Measurements from ENCODE around the gene WDR82. TPM values are rescaled to one million over a fixed set of nuclear protein-coding genes. Genes with fewer than 3 reads are reported as not detected.
A peak's percentile ranks its signal among the peaks of the same experiment; 100 is the strongest.
"Not testable (repeated sequence)": the region's sequence is repeated elsewhere in the genome, so short reads cannot be mapped to it uniquely, and the experiment has no call there.

Gene WDR82
- total and polyA plus RNA-seq, 2 donors (not counting 1 experiment from before 2014, with no cell fraction given), result 71.2 to 77.7 TPM

GRCh38 chr3:52279596-52279995, 1.1 kb upstream of the WDR82 start:
- no peak overlapping the region for H3K9ac ChIP-seq (ENCODE audit: insufficient read depth, low read length)
- H3K9me3 ChIP-seq (ENCODE audit: control insufficient read depth, insufficient read depth, low read depth, low read length), result no peaks in the 10 kb centered on the region
- TF ChIP-seq CTCF (conservative IDR thresholded peaks at IDR 0.05 in 1 of 2, IDR thresholded peaks at IDR 0.05 in 1 of 2; ENCODE audit: low read depth in 1 of 2, low read length in 2 of 2) (no peak), EZH2 (IDR thresholded peaks at IDR 0.05; ENCODE audit: low read length, missing control alignments) (no peak)
- H3K36me3 ChIP-seq (ENCODE audit: control insufficient read depth, insufficient read depth, low read length), result no peaks in the 10 kb centered on the region
- H3K4me3 ChIP-seq (replicated peaks in 1 of 4; ENCODE audit: control extremely low read depth in 1 of 4, insufficient read depth in 1 of 4, low read depth in 3 of 4, low read length in 4 of 4), result peak overlapping the region; percentile 61 to 96 (median 83)
- no peaks in the 10 kb centered on the region for H3K27me3 ChIP-seq (ENCODE audit: control insufficient read depth, insufficient read depth, low read length)
- H3K4me1 ChIP-seq (ENCODE audit: control insufficient read depth, extremely low read depth, insufficient read depth, low read length), result peaks cover 5% of the 10 kb centered on the region
- peak overlapping the region; percentile 72 for H3K4me2 ChIP-seq (ENCODE audit: extremely low read depth, insufficient read depth, low read length)
- DNase-seq (ENCODE audit: low read depth in 2 of 2), result no peak
- no peak overlapping the region for H2AFZ ChIP-seq (ENCODE audit: low read length)
- H4K20me1 ChIP-seq (ENCODE audit: control insufficient read depth, extremely low read depth, insufficient read depth, low read length), result peaks cover 3% of the 10 kb centered on the region
- H3K27ac ChIP-seq (ENCODE audit: insufficient read depth, low read length), result peak overlapping the region; percentile 74
- H3K79me2 ChIP-seq (ENCODE audit: control insufficient read depth, insufficient read depth, low read length), result peaks cover 35% of the 10 kb centered on the region

GRCh38 chr3:52277972-52278509, 408 bp downstream of the WDR82 start:
- no peak for TF ChIP-seq EZH2 (IDR thresholded peaks at IDR 0.05; ENCODE audit: low read length, missing control alignments)
- TF ChIP-seq CTCF (conservative IDR thresholded peaks at IDR 0.05 in 1 of 2, IDR thresholded peaks at IDR 0.05 in 1 of 2; ENCODE audit: low read depth in 1 of 2, low read length in 2 of 2), result peak; percentile 36 to 40
- H3K27ac ChIP-seq (ENCODE audit: insufficient read depth, low read length), result peak overlapping the region; percentile 94
- peaks cover 51% of the 10 kb centered on the region for H3K79me2 ChIP-seq (ENCODE audit: control insufficient read depth, insufficient read depth, low read length)
- peak overlapping the region; percentile 97 for H3K4me2 ChIP-seq (ENCODE audit: extremely low read depth, insufficient read depth, low read length)
- no peaks in the 10 kb centered on the region for H3K9me3 ChIP-seq (ENCODE audit: control insufficient read depth, insufficient read depth, low read depth, low read length)
- H3K4me1 ChIP-seq (ENCODE audit: control insufficient read depth, extremely low read depth, insufficient read depth, low read length), result peaks cover 5% of the 10 kb centered on the region
- peak overlapping the region; percentile 99 for H3K9ac ChIP-seq (ENCODE audit: insufficient read depth, low read length)
- peak overlapping the region; percentile 90 to 96 (median 92) for H3K4me3 ChIP-seq (replicated peaks in 1 of 4; ENCODE audit: control extremely low read depth in 1 of 4, insufficient read depth in 1 of 4, low read depth in 3 of 4, low read length in 4 of 4)
- peak overlapping the region; percentile 88 for H2AFZ ChIP-seq (ENCODE audit: low read length)
- DNase-seq (ENCODE audit: low read depth in 2 of 2), result peak; percentile 44
- no peaks in the 10 kb centered on the region for H3K36me3 ChIP-seq (ENCODE audit: control insufficient read depth, insufficient read depth, low read length)
- H3K27me3 ChIP-seq (ENCODE audit: control insufficient read depth, insufficient read depth, low read length), result no peaks in the 10 kb centered on the region
- H4K20me1 ChIP-seq (ENCODE audit: control insufficient read depth, extremely low read depth, insufficient read depth, low read length), result peaks cover 3% of the 10 kb centered on the region

- Histone ChIP-seq H3K79me2 (ENCODE audit: control insufficient read depth, insufficient read depth, low read length) (peaks cover 58% of the 10 kb centered on the region), H3K9ac (ENCODE audit: insufficient read depth, low read length) (peak overlapping the region; percentile 99), H3K27ac (ENCODE audit: insufficient read depth, low read length) (peak overlapping the region; percentile 94), H3K27me3 (ENCODE audit: control insufficient read depth, insufficient read depth, low read length) (no peaks in the 10 kb centered on the region), H4K20me1 (ENCODE audit: control insufficient read depth, extremely low read depth, insufficient read depth, low read length) (peaks cover 3% of the 10 kb centered on the region), H3K4me1 (ENCODE audit: control insufficient read depth, extremely low read depth, insufficient read depth, low read length) (peaks cover 5% of the 10 kb centered on the region), H3K9me3 (ENCODE audit: control insufficient read depth, insufficient read depth, low read depth, low read length) (no peaks in the 10 kb centered on the region), H2AFZ (ENCODE audit: low read length) (no peak overlapping the region), H3K36me3 (ENCODE audit: control insufficient read depth, insufficient read depth, low read length) (no peaks in the 10 kb centered on the region), H3K4me3 (replicated peaks in 1 of 4; ENCODE audit: control extremely low read depth in 1 of 4, insufficient read depth in 1 of 4, low read depth in 3 of 4, low read length in 4 of 4) (peak overlapping the region; percentile 90 to 96 (median 92)), H3K4me2 (ENCODE audit: extremely low read depth, insufficient read depth, low read length) (peak overlapping the region; percentile 97)
- TF ChIP-seq CTCF (conservative IDR thresholded peaks at IDR 0.05 in 1 of 2, IDR thresholded peaks at IDR 0.05 in 1 of 2; ENCODE audit: low read depth in 1 of 2, low read length in 2 of 2), result no peak
- TF ChIP-seq EZH2 (IDR thresholded peaks at IDR 0.05; ENCODE audit: low read length, missing control alignments), result no peak
- DNase-seq (ENCODE audit: low read depth in 2 of 2), result peak; percentile 61 to 68
These were observed 1.1 kb downstream of the WDR82 start for GRCh38 chr3:52277071-52277964.

- H3K4me1 ChIP-seq (ENCODE audit: control insufficient read depth, extremely low read depth, insufficient read depth, low read length); H3K9ac ChIP-seq (ENCODE audit: insufficient read depth, low read length); H3K27ac ChIP-seq (ENCODE audit: insufficient read depth, low read length); H2AFZ ChIP-seq (ENCODE audit: low read length); H3K36me3 ChIP-seq (ENCODE audit: control insufficient read depth, insufficient read depth, low read length); DNase-seq (ENCODE audit: low read depth in 2 of 2); H3K27me3 ChIP-seq (ENCODE audit: control insufficient read depth, insufficient read depth, low read length); H3K4me3 ChIP-seq (replicated peaks in 1 of 4; ENCODE audit: control extremely low read depth in 1 of 4, insufficient read depth in 1 of 4, low read depth in 3 of 4, low read length in 4 of 4); H3K4me2 ChIP-seq (ENCODE audit: extremely low read depth, insufficient read depth, low read length); H4K20me1 ChIP-seq (ENCODE audit: control insufficient read depth, extremely low read depth, insufficient read depth, low read length); H3K9me3 ChIP-seq (ENCODE audit: control insufficient read depth, insufficient read depth, low read depth, low read length): not testable (repeated sequence)
- H3K79me2 ChIP-seq (ENCODE audit: control insufficient read depth, insufficient read depth, low read length), result peaks cover 82% of the 10 kb centered on the region
These were observed 3.7 kb downstream of the WDR82 start for GRCh38 chr3:52274781-52275180.

All from fibroblast of lung (primary cell).